B cell (primary cell): ENCODE data around the gene PCDHGC3. TPM values are rescaled to one million over a fixed set of nuclear protein-coding genes. Genes with fewer than 3 reads are reported as not detected.

Source experiments
- ATAC-seq: fragments of 200-7000 bp; cut with Tn5 transposase; one replicate; pipeline ENCODE4 v1.10.0; 2021; ENCODE audit warnings: low read depth, mild to moderate bottlenecking, moderate number of reproducible peaks, moderate library complexity
- CTCF ChIA-PET: fragments of 350-600 bp; sonication (Branson Sonifier 250); formaldehyde crosslinking; loops from one replicate; lab custom pipeline; 2021; ENCODE audit warnings: antibody characterized with exemption, inconsistent platforms; lab: Charles Lee
- POLR2A ChIA-PET: fragments of 350-600 bp; sonication (Branson Sonifier 250); formaldehyde crosslinking; loops from one replicate; lab custom pipeline; 2021; ENCODE audit warnings: antibody characterized with exemption; lab: Charles Lee
- DNase-seq: peaks from one replicate; pipeline ENCODE4 v3.0.0; 2013
- H2AFZ ChIP-seq: 2 replicates; pipeline ENCODE4 v1.6.1; 2012; ENCODE audit warnings: mild to moderate bottlenecking, low read depth, low read length; ENCODE audit not compliant: insufficient read depth, poor library complexity, severe bottlenecking
- H3K27ac ChIP-seq, 2 donors: 1 replicate in 1 of 2; 2 replicates in 1 of 2; pipeline ENCODE4 v1.5.1; 2012 to 2013; ENCODE audit warnings: low read length in 2 of 2, mild to moderate bottlenecking in 2 of 2, moderate library complexity in 1 of 2
- H3K27me3 ChIP-seq, 4 experiments: fragments of 200-600 bp in 1 of 4; sonication (generic) in 1 of 4; replicated peaks in 1 of 4; 1 replicate in 2 of 4; 2 replicates in 2 of 4; pipeline versions ENCODE4 v1.6.1 to v1.7.0; 2013 to 2016; ENCODE audit warnings: low read length in 3 of 4, mild to moderate bottlenecking in 2 of 4, mixed read lengths in 1 of 4, moderate library complexity in 1 of 4; ENCODE audit not compliant: insufficient read depth in 4 of 4, control insufficient read depth in 3 of 4; ENCODE audit errors: control extremely low read depth in 1 of 4
- H3K36me3 ChIP-seq, 2 experiments: replicated peaks in 1 of 2; 1 replicate in 1 of 2; 2 replicates in 1 of 2; pipeline versions ENCODE4 v1.6.1 to v1.7.1; 2013; ENCODE audit warnings: low read length in 1 of 2; ENCODE audit not compliant: insufficient read depth in 2 of 2, control insufficient read depth in 1 of 2; ENCODE audit errors: control extremely low read depth in 1 of 2, extremely low read depth in 1 of 2
- H3K4me1 ChIP-seq, 2 donors: fragments of 200-600 bp in 1 of 2; sonication (generic) in 1 of 2; 1 replicate in 1 of 2; 2 replicates in 1 of 2; pipeline versions ENCODE4 v1.5.1 to v1.6.1; 2013 to 2017; ENCODE audit warnings: low read length in 2 of 2; ENCODE audit not compliant: control insufficient read depth in 2 of 2, insufficient read depth in 2 of 2
- H3K4me2 ChIP-seq: replicated peaks from 2 replicates; pipeline ENCODE3; 2012; ENCODE audit warnings: mild to moderate bottlenecking, low read depth, low read length; ENCODE audit not compliant: poor library complexity, severe bottlenecking
- H3K4me3 ChIP-seq, 5 experiments: fragments of 200-600 bp in 1 of 5; sonication (generic) in 1 of 5; 1 replicate in 3 of 5; 2 replicates in 2 of 5; pipeline versions ENCODE4 v1.5.1 to v1.7.0; 2011 to 2016; ENCODE audit warnings: low read length in 4 of 5, mild to moderate bottlenecking in 4 of 5, low read depth in 2 of 5, control low read depth in 1 of 5, moderate library complexity in 1 of 5; ENCODE audit not compliant: insufficient read depth in 1 of 5; ENCODE audit errors: control extremely low read depth in 1 of 5, extremely low read depth in 1 of 5
- H3K79me2 ChIP-seq: fragments of 200-600 bp; sonication (generic); one replicate; pipeline ENCODE4 v1.6.0; 2016; ENCODE audit warnings: low read length; ENCODE audit not compliant: control insufficient read depth, insufficient read depth
- H3K9ac ChIP-seq: fragments of 200-600 bp; sonication (generic); 2 replicates; pipeline ENCODE4 v1.6.1; 2017; ENCODE audit warnings: mild to moderate bottlenecking, low read length, moderate library complexity
- H3K9me3 ChIP-seq, 3 donors: one replicate each; pipeline versions ENCODE4 v1.6.1 to v1.7.1; 2013; ENCODE audit warnings: low read length in 2 of 3; ENCODE audit not compliant: control insufficient read depth in 2 of 3, insufficient read depth in 1 of 3; ENCODE audit errors: control extremely low read depth in 1 of 3
- H4K20me1 ChIP-seq: 2 replicates; pipeline ENCODE4 v1.6.0; 2012; ENCODE audit warnings: mild to moderate bottlenecking, low read length; ENCODE audit not compliant: insufficient read depth, control insufficient read depth, poor library complexity, severe bottlenecking
- H3K27ac Mint-ChIP-seq: one replicate; pipeline ENCODE4 v1.8.0; 2021; ENCODE audit warnings: mixed read lengths
- H3K27me3 Mint-ChIP-seq: one replicate; pipeline ENCODE4 v1.8.0; 2021; ENCODE audit warnings: mixed read lengths
- H3K4me1 Mint-ChIP-seq: one replicate; pipeline ENCODE4 v1.8.0; 2021; ENCODE audit warnings: mixed read lengths
- H3K4me3 Mint-ChIP-seq: one replicate; pipeline ENCODE4 v1.8.0; 2021; ENCODE audit warnings: mixed read lengths
- H3K9me3 Mint-ChIP-seq: one replicate; pipeline ENCODE4 v1.8.0; 2022; ENCODE audit warnings: mixed read lengths; ENCODE audit not compliant: insufficient read depth
- EZH2 ChIP-seq: IDR thresholded peaks from 2 replicates; pipeline ENCODE4 v1.6.1; 2012; ENCODE audit warnings: borderline replicate concordance, low read depth, mild to moderate bottlenecking, moderate library complexity, low read length; ENCODE audit not compliant: insufficient read depth, poor library complexity, severe bottlenecking
- WGBS: methylation state at CpG from one replicate; pipeline ENCODE4 v1.1.5; 2013; ENCODE audit warnings: missing lambda C conversion rate; ENCODE audit not compliant: insufficient coverage; 5-methylcytosine and 5-hydroxymethylcytosine counted together
- intact Hi-C: fragments of 100-400 bp; cut with micrococcal nuclease; formaldehyde crosslinking; loops from one replicate; pipeline ENCODE4 v1.10.0; 2022
- polyA plus RNA-seq: library from polyadenylated mRNA; depleted of rRNA; stranded (reverse); fragments of >200 nt; gene quantifications from 2 replicates; pipeline ENCODE4 v1.2.3, GENCODE V29; 2012
- total RNA-seq, 2 donors: library from RNA; stranded (reverse); fragments of 120-200 nt in 1 of 2; gene quantifications; 1 replicate in 1 of 2; 2 replicates in 1 of 2; pipeline versions ENCODE4 v1.2.3 to v1.2.4, GENCODE V29; 2013 to 2022
- TF ChIP-seq, protein P1 (sequence below): fragments of 200-600 bp; IDR thresholded peaks from one replicate; pipeline ENCODE4 v1.8.0; 2022; ENCODE audit warnings: antibody characterized with exemption, mild to moderate bottlenecking

The PCDHGC3 gene
- total and polyA plus RNA-seq, 2 donors (not counting 1 experiment from before 2014, with no cell fraction given), result 0.88 to 2.0 TPM

GRCh38 chr5:141496038-141496437, 20.3 kb downstream of the PCDHGC3 start:
- H3K27me3 Mint-ChIP-seq, result peaks cover 23% of the 10 kb centered on the region
- Histone ChIP-seq H3K27me3 (peaks cover 0 to 36% (median 13%) of the 10 kb centered on the region in 4 experiments), H2AFZ (no peak overlapping the region), H3K79me2 (no peaks in the 10 kb centered on the region), H3K4me3 (no peak overlapping the region), H3K9ac (no peak overlapping the region), H3K36me3 (no peaks in the 10 kb centered on the region), H3K4me2 (no peak overlapping the region), H3K27ac (no peak overlapping the region), H4K20me1 (no peaks in the 10 kb centered on the region), H3K4me1 (peaks cover 16 to 18% of the 10 kb centered on the region in 2 donors), H3K9me3 (peaks cover 0 to 14% (median 0%) of the 10 kb centered on the region in 3 donors)
- intact Hi-C loops, result no loop called here
- 79% methylated on average over 3 of the region's 4 CpGs for WGBS
- TF ChIP-seq, protein P1, sequence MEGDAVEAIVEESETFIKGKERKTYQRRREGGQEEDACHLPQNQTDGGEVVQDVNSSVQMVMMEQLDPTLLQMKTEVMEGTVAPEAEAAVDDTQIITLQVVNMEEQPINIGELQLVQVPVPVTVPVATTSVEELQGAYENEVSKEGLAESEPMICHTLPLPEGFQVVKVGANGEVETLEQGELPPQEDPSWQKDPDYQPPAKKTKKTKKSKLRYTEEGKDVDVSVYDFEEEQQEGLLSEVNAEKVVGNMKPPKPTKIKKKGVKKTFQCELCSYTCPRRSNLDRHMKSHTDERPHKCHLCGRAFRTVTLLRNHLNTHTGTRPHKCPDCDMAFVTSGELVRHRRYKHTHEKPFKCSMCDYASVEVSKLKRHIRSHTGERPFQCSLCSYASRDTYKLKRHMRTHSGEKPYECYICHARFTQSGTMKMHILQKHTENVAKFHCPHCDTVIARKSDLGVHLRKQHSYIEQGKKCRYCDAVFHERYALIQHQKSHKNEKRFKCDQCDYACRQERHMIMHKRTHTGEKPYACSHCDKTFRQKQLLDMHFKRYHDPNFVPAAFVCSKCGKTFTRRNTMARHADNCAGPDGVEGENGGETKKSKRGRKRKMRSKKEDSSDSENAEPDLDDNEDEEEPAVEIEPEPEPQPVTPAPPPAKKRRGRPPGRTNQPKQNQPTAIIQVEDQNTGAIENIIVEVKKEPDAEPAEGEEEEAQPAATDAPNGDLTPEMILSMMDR, result no peak
- TF ChIP-seq EZH2, result no peak
- ChIA-PET CTCF (interaction anchor here (0.7 kb wide), 1 partner anchor 13 kb away, joined by 3 read pairs; no protein-coding TSS in a partner anchor), POLR2A (no interaction called here)
- peaks cover 14% of the 10 kb centered on the region for H3K4me1 Mint-ChIP-seq
- no peak overlapping the region for H3K27ac Mint-ChIP-seq
- DNase-seq, result no peak
- ATAC-seq, result no peak
- no peak overlapping the region for H3K4me3 Mint-ChIP-seq
- H3K9me3 Mint-ChIP-seq, result no peaks in the 10 kb centered on the region

DNA sequence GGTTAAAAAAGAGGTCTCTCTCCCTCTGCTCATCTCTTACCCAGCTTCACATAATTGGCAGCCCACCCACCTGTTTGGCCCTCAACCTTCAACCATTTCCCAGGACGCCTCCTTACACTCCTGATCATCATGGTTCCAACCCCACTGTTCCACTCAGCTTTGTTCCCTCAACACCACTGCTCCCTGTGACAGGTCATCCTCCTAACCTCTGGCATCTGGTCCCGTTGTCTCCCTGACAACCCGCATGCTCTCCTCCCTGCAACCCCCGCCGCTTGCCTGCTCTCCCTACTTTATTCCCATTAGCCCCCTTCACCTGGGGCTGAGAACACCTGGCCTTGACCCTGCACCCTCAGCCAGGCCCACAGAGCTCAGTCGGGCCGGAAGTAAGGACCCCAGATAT, 26.0 kb downstream of the PCDHGC3 start:
- intact Hi-C loops, result no loop called here
- Histone ChIP-seq H4K20me1 (no peaks in the 10 kb centered on the region), H3K27ac (no peak overlapping the region), H3K4me2 (no peak overlapping the region), H3K79me2 (no peaks in the 10 kb centered on the region), H3K4me3 (no peak overlapping the region), H3K36me3 (no peaks in the 10 kb centered on the region), H3K9me3 (no peaks in the 10 kb centered on the region), H3K4me1 (peaks cover 0 to 3% of the 10 kb centered on the region in 2 donors), H2AFZ (no peak overlapping the region), H3K27me3 (no peaks in the 10 kb centered on the region), H3K9ac (no peak overlapping the region)
- H3K27ac Mint-ChIP-seq, result no peak overlapping the region
- CTCF ChIA-PET, result interaction anchor here (0.8 to 4.2 kb wide), 2 partner anchors 11 to 13 kb away, joined by 3 to 15 read pairs; no protein-coding TSS in a partner anchor
- TF ChIP-seq, protein P1, result no peak
- TF ChIP-seq EZH2, result no peak
- peaks cover 6% of the 10 kb centered on the region for H3K27me3 Mint-ChIP-seq
- DNase-seq (no peak), ATAC-seq (no peak)
- no peak overlapping the region for H3K4me3 Mint-ChIP-seq
- H3K4me1 Mint-ChIP-seq, result peaks cover 7% of the 10 kb centered on the region
- POLR2A ChIA-PET, result no interaction called here
- 98% methylated on average over 3 of the region's 7 CpGs for WGBS
- no peaks in the 10 kb centered on the region for H3K9me3 Mint-ChIP-seq
